H1 (cell line): ENCODE data around the gene PITPNC1. TPM values are rescaled to one million over a fixed set of nuclear protein-coding genes. Genes with fewer than 3 reads are reported as not detected.

ENCODE experiments used
- CTCF ChIA-PET: fragments of 300-600 bp; sonication (Branson Sonifier 250); formaldehyde crosslinking; loops from one replicate; lab custom pipeline; 2021; ENCODE audit not compliant: partially characterized antibody; lab: Charles Lee
- POLR2A ChIA-PET: fragments of 300-600 bp; sonication (Branson Sonifier 250); formaldehyde crosslinking; loops from one replicate; lab custom pipeline; 2021; ENCODE audit warnings: inconsistent platforms; ENCODE audit not compliant: partially characterized antibody; lab: Charles Lee
- DNase-seq, 2 experiments: peaks; one replicate each; pipeline versions ENCODE4 v3.0.0 to v3.0.0-alpha.2; 2010 to 2022; ENCODE audit warnings: low spot score in 2 of 2, low read depth in 1 of 2, mixed read lengths in 1 of 2
- FAIRE-seq: peaks from 2 replicates; lab custom pipeline; 2011; peaks lifted over from hg19 to GRCh38; lab: Jason Lieb, UNC
- H2AFZ ChIP-seq: 2 replicates; pipeline ENCODE4 v1.8.1; 2012; ENCODE audit warnings: low read length, inconsistent platforms
- H2AK5ac ChIP-seq: 2 replicates; pipeline ENCODE4 v1.6.1; 2013; ENCODE audit warnings: low read depth, low read length
- H2BK120ac ChIP-seq: replicated peaks from 2 replicates; pipeline ENCODE3; 2013; ENCODE audit warnings: low read depth, low read length, inconsistent platforms
- H2BK12ac ChIP-seq: 2 replicates; pipeline ENCODE4 v1.6.1; 2013; ENCODE audit warnings: low read depth, low read length
- H2BK15ac ChIP-seq: 2 replicates; pipeline ENCODE4 v1.6.1; 2013; ENCODE audit warnings: low read length
- H2BK20ac ChIP-seq: 2 replicates; pipeline ENCODE4 v1.6.1; 2013; ENCODE audit warnings: low read length
- H2BK5ac ChIP-seq: 2 replicates; pipeline ENCODE4 v1.6.1; 2013; ENCODE audit warnings: low read depth, low read length
- H3K14ac ChIP-seq: 2 replicates; pipeline ENCODE4 v1.6.1; 2013; ENCODE audit warnings: inconsistent platforms; ENCODE audit not compliant: insufficient read length
- H3K18ac ChIP-seq: 2 replicates; pipeline ENCODE4 v1.6.1; 2013; ENCODE audit warnings: low read length; ENCODE audit errors: extremely low read depth
- H3K23ac ChIP-seq: 2 replicates; pipeline ENCODE4 v1.6.1; 2013; ENCODE audit warnings: inconsistent platforms; ENCODE audit not compliant: insufficient read length
- H3K23me2 ChIP-seq: 2 replicates; pipeline ENCODE4 v1.6.1; 2013; ENCODE audit warnings: low read depth, low read length
- H3K27ac ChIP-seq: 2 replicates; pipeline ENCODE4 v1.6.1; 2011; ENCODE audit warnings: low read depth, low read length, inconsistent platforms
- H3K27me3 ChIP-seq, 4 experiments: replicated peaks in 1 of 4; 1 replicate in 1 of 4; 2 replicates in 3 of 4; pipeline versions ENCODE4 v1.6.1 to v1.8.1; 2011 to 2013; ENCODE audit warnings: low read length in 3 of 4, mild to moderate bottlenecking in 3 of 4, inconsistent platforms in 2 of 4, mixed read lengths in 2 of 4, moderate library complexity in 1 of 4; ENCODE audit not compliant: control insufficient read depth in 3 of 4, insufficient read depth in 3 of 4; ENCODE audit errors: extremely low read depth in 1 of 4
- H3K36me3 ChIP-seq, 4 experiments: 2 replicates each; pipeline versions ENCODE4 v1.6.1 to v1.8.1; 2011 to 2013; ENCODE audit warnings: mild to moderate bottlenecking in 4 of 4, low read length in 3 of 4, moderate library complexity in 2 of 4, control low read depth in 1 of 4, inconsistent platforms in 1 of 4; ENCODE audit not compliant: insufficient read depth in 4 of 4, control insufficient read depth in 2 of 4
- H3K4ac ChIP-seq: replicated peaks from 2 replicates; pipeline ENCODE3; 2013; ENCODE audit warnings: low read length, low read depth, mixed read lengths, inconsistent platforms; ENCODE audit not compliant: insufficient read length
- H3K4me1 ChIP-seq, 4 experiments: replicated peaks in 1 of 4; 1 replicate in 1 of 4; 2 replicates in 3 of 4; pipeline versions ENCODE4 v1.6.1 to v1.8.1; 2011 to 2013; ENCODE audit warnings: low read length in 3 of 4, inconsistent platforms in 2 of 4, mixed read lengths in 1 of 4; ENCODE audit not compliant: insufficient read depth in 4 of 4, control insufficient read depth in 3 of 4
- H3K4me2 ChIP-seq, 2 experiments: 2 replicates each; pipeline versions ENCODE4 v1.6.1 to v1.8.1; 2011 to 2013; ENCODE audit warnings: low read depth in 2 of 2, low read length in 2 of 2, control low read depth in 1 of 2, inconsistent platforms in 1 of 2, mild to moderate bottlenecking in 1 of 2; ENCODE audit not compliant: insufficient read depth in 1 of 2
- H3K4me3 ChIP-seq, 4 experiments: fragments of 200-600, 300-600 bp in 1 of 4; sonication (generic), shearing (Covaris generic), sonication (Bioruptor Twin) in 1 of 4; 2 replicates each; pipeline versions ENCODE4 v1.5.1 to v1.8.1; 2011 to 2016; ENCODE audit warnings: low read length in 4 of 4, low read depth in 3 of 4, control low read depth in 2 of 4, inconsistent platforms in 2 of 4, mild to moderate bottlenecking in 2 of 4, mixed read lengths in 1 of 4, moderate library complexity in 1 of 4; ENCODE audit not compliant: insufficient read depth in 2 of 4; ENCODE audit errors: extremely low read depth in 1 of 4
- H3K56ac ChIP-seq: replicated peaks from 2 replicates; pipeline ENCODE3; 2013; ENCODE audit warnings: low read depth, mild to moderate bottlenecking, mixed read lengths, low read length, inconsistent platforms; ENCODE audit not compliant: insufficient read length
- H3K79me1 ChIP-seq: 2 replicates; pipeline ENCODE4 v1.6.1; 2013; ENCODE audit warnings: low read depth, low read length, control low read depth
- H3K79me2 ChIP-seq, 2 experiments: 2 replicates each; pipeline versions ENCODE4 v1.6.1 to v1.8.1; 2012 to 2013; ENCODE audit warnings: low read length in 2 of 2, mild to moderate bottlenecking in 2 of 2, inconsistent platforms in 1 of 2; ENCODE audit not compliant: insufficient read depth in 2 of 2, control insufficient read depth in 1 of 2
- H3K9ac ChIP-seq, 4 experiments: replicated peaks in 1 of 4; 1 replicate in 1 of 4; 2 replicates in 3 of 4; pipeline versions ENCODE4 v1.6.1 to v1.8.1; 2011 to 2013; ENCODE audit warnings: low read depth in 3 of 4, low read length in 3 of 4, control low read depth in 2 of 4, mild to moderate bottlenecking in 2 of 4, moderate library complexity in 2 of 4, inconsistent platforms in 1 of 4; ENCODE audit errors: extremely low read depth in 1 of 4
- H3K9me3 ChIP-seq, 2 experiments: 2 replicates each; pipeline versions ENCODE4 v1.6.1 to v1.8.1; 2012 to 2013; ENCODE audit warnings: mild to moderate bottlenecking in 2 of 2, moderate library complexity in 2 of 2, control low read depth in 1 of 2, inconsistent platforms in 1 of 2, low read depth in 1 of 2, low read length in 1 of 2, mixed read lengths in 1 of 2; ENCODE audit not compliant: insufficient read depth in 2 of 2
- H4K20me1 ChIP-seq, 2 experiments: replicated peaks in 1 of 2; 2 replicates each; pipeline versions ENCODE3 to v1.8.1; 2011 to 2013; ENCODE audit warnings: inconsistent platforms in 2 of 2, low read length in 2 of 2, mild to moderate bottlenecking in 1 of 2; ENCODE audit not compliant: insufficient read depth in 2 of 2, control insufficient read depth in 1 of 2
- H4K5ac ChIP-seq: 2 replicates; pipeline ENCODE4 v1.6.1; 2013; ENCODE audit warnings: low read length, low read depth, mixed read lengths, inconsistent platforms; ENCODE audit not compliant: insufficient read length
- H4K8ac ChIP-seq: 2 replicates; pipeline ENCODE4 v1.8.0; 2013; ENCODE audit warnings: mild to moderate bottlenecking, moderate library complexity, low read length, inconsistent platforms; ENCODE audit not compliant: insufficient read depth; ENCODE audit errors: extremely low read depth
- H4K91ac ChIP-seq: replicated peaks from 2 replicates; pipeline ENCODE3; 2013; ENCODE audit warnings: low read length, mixed read lengths, inconsistent platforms; ENCODE audit not compliant: insufficient read length
- HDAC2 ChIP-seq, 2 experiments: fragments of 300-600 bp in 1 of 2; sonication (generic) in 1 of 2; IDR thresholded peaks; 2 replicates each; pipeline ENCODE4 v1.6.1; 2011 to 2012; ENCODE audit warnings: low read depth in 2 of 2, low read length in 2 of 2, mild to moderate bottlenecking in 2 of 2, moderate library complexity in 2 of 2, borderline replicate concordance in 1 of 2, inconsistent platforms in 1 of 2
- SAP30 ChIP-seq: fragments of 300-600 bp; sonication (generic); IDR thresholded peaks from 2 replicates; pipeline ENCODE4 v1.7.1; 2012; ENCODE audit warnings: low read length, moderate library complexity, mild to moderate bottlenecking, inconsistent platforms; ENCODE audit not compliant: insufficient read depth, insufficient replicate concordance
- WGBS, 2 experiments: shearing (Covaris generic) in 1 of 2; methylation state at CpG; one replicate each; pipeline versions ENCODE4 v1.1.6 to v1.1.7; 2013 to 2015; ENCODE audit warnings: low lambda C conversion rate in 2 of 2, mixed read lengths in 2 of 2, inconsistent platforms in 1 of 2, low coverage in 1 of 2, missing lambda C conversion rate in 1 of 2; ENCODE audit not compliant: insufficient replicate concordance in 2 of 2, insufficient coverage in 1 of 2, insufficient read length in 1 of 2; ENCODE audit errors: extremely low coverage in 1 of 2, missing lambda C conversion rate in 1 of 2; 5-methylcytosine and 5-hydroxymethylcytosine counted together
- polyA plus RNA-seq, 7 experiments: library from polyadenylated mRNA; depleted of rRNA in 3 of 7; stranded (reverse) in 5 of 7; unstranded in 2 of 7; fragments of >200 nt in 5 of 7; fragments of 200-250 nt in 2 of 7; gene quantifications; 1 replicate in 5 of 7; 2 replicates in 1 of 7; 4 replicates in 1 of 7; pipeline versions ENCODE4 v1.2.1 to v1.2.3, GENCODE V29; 2011 to 2013; ENCODE audit warnings: missing spikeins in 2 of 7, mixed read lengths in 2 of 7
- total RNA-seq: library from RNA; stranded (reverse); fragmentation: NEBNext Ultra II Directional; extraction: Animal tissue kit (Norgen Biotek cat#: 25700); gene quantifications from 2 replicates; pipeline ENCODE4 v1.2.1, GENCODE V29; 2021
- TF ChIP-seq, protein P1 (sequence below): IDR thresholded peaks from 2 replicates; pipeline ENCODE4 v1.6.1; 2012; ENCODE audit warnings: inconsistent platforms

The PITPNC1 gene
- total and polyA plus RNA-seq, 2 of the 8 experiments (the other 6 are each of a cell fraction or from before 2014, with no cell fraction given) = 17.6 to 54.7 TPM

DNA sequence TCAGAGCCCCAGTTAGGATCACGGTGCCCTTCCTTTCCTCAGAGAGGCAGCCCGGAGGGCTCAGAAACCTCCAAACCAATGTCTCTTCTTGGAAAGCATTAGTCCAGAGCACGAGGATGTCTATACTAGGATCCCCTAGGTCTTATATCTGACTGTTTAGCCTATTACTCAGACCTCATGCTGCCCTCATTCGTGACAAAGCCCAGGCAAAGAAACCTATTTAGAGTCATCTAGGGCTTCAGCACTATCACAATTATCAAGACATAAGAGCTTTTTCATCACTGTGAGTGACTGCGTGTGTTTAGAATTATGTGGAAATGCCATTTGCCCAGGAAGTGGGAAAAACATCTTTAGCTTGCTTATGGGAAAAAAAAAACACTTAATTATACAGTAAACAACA is 180.8 kb downstream of the PITPNC1 start:
- 85% methylated on average over 5 of the region's 5 CpGs; no CpG with 5 or more reads in 1 of the 2 experiments for WGBS, 2 experiments
- H3K4me2 ChIP-seq = no peak overlapping the region

More for the DNA sequence above, 180.8 kb downstream of the PITPNC1 start:
- no peaks in the 10 kb centered on the region for H3K79me2 ChIP-seq
- no peaks in the 10 kb centered on the region; a peak in 1 of 7 replicates for H3K4me1 ChIP-seq
- H3K27ac ChIP-seq = no peak overlapping the region
- H2BK12ac ChIP-seq = no peak overlapping the region
- no peak overlapping the region for H2BK5ac ChIP-seq
- FAIRE-seq (no peak), DNase-seq (no peak)
- no peak overlapping the region for H3K4me3 ChIP-seq
- TF ChIP-seq SAP30 (no peak), HDAC2 (IDR thresholded peaks at IDR 0.05; ENCODE audit: borderline replicate concordance in 1 of 2, low read depth in 2 of 2, low read length in 2 of 2) (no peak)
- TF ChIP-seq, protein P1, sequence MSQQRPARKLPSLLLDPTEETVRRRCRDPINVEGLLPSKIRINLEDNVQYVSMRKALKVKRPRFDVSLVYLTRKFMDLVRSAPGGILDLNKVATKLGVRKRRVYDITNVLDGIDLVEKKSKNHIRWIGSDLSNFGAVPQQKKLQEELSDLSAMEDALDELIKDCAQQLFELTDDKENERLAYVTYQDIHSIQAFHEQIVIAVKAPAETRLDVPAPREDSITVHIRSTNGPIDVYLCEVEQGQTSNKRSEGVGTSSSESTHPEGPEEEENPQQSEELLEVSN = no peak
- H3K9ac ChIP-seq = no peak overlapping the region
- H4K20me1 ChIP-seq = no peaks in the 10 kb centered on the region
- no peaks in the 10 kb centered on the region for H3K9me3 ChIP-seq
- H3K23me2 ChIP-seq = no peaks in the 10 kb centered on the region
- no peak overlapping the region for H2BK15ac ChIP-seq
- no peak overlapping the region for H3K4ac ChIP-seq
- no peak overlapping the region for H2BK20ac ChIP-seq
- no peak overlapping the region for H4K8ac ChIP-seq
- H2AK5ac ChIP-seq = no peak overlapping the region
- ChIA-PET CTCF (interaction anchor here (0.6 to 3.5 kb wide), 14 partner anchors 8 to 1026 kb away, joined by 3 to 28 read pairs (median 6); no protein-coding TSS in a partner anchor), POLR2A (interaction anchor here (0.5 kb wide), 1 partner anchor 80 kb away, joined by 4 read pairs; no protein-coding TSS in a partner anchor)
- no peak overlapping the region for H3K56ac ChIP-seq
- no peak overlapping the region for H3K18ac ChIP-seq
- H4K91ac ChIP-seq = no peak overlapping the region
- no peak overlapping the region for H2AFZ ChIP-seq
- no peaks in the 10 kb centered on the region for H3K27me3 ChIP-seq
- H3K36me3 ChIP-seq = no peaks in the 10 kb centered on the region
- no peak overlapping the region for H3K23ac ChIP-seq
- no peak overlapping the region for H4K5ac ChIP-seq
- H3K14ac ChIP-seq = no peak overlapping the region
- H3K79me1 ChIP-seq = no peaks in the 10 kb centered on the region
- no peak overlapping the region for H2BK120ac ChIP-seq
